ENCODE measurements around the gene PTCD2.
"Not testable (repeated sequence)": the region's sequence is repeated elsewhere in the genome, so short reads cannot be mapped to it uniquely, and the experiment has no call there.

Gene PTCD2

DNA sequence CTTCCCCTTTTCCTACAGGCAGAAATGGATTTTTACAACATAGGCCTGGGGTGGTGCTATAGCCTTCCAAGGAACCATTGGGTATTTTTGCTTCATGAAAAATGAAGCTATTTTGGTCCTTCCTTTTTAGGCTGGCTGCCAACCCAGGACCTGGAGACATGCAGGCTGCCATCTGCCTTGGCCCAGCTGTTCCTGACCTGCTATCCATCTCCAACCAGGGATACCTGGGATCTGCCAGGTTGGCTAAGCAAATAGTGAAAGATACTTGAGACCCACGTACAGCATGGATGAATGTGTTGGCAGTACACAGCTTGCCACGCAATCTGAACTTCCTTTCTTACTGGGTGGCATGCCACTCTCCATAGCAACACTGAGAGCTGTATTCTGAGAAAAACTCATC, 31.2 kb upstream of the PTCD2 start:
- DNase-seq (ENCODE audit: insufficient read length, low spot score), result no peak
- TF ChIP-seq POLR2A (IDR thresholded peaks at IDR 0.05; ENCODE audit: low read depth, low read length), result no peak
- FAIRE-seq, result no peak

DNA sequence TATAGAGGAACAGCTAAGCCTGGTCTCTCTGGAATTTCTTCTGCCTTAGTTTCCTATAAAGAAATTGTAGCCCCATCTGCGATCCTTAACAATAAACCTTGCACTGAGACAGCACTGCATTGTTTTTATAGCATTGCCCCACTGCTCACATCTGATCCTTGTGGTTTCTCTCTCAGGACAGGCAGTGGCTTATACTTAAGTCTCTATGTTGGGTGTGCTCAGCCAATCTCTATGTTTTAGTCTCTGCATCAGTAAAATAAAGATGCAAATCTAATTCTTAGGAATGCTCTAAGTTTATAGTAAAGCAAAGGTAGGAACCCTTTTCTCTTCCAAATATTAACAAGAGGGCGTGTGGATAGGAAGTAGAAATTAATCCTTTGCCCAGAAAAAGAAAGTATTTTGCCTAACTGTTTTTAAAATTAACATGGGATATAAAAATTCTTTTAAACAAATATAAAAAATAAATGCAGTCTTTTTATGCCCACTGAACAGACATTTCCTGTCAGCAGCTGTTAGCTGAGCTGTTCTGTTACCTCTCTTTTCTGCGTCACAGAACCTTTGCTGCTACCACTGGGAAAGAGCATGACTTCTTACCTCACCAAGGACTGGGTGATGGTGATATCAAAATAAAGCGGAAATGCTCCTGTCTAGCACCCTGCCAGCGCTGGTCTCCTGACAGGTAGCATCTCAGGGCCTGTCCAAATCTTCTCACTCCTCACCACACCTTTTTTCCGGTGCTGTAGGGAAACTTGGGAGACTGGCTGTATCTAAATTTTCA, 29.6 kb upstream of the PTCD2 start:
- FAIRE-seq (no peak), DNase-seq (ENCODE audit: insufficient read length, low spot score) (no peak)
- TF ChIP-seq POLR2A (IDR thresholded peaks at IDR 0.05; ENCODE audit: low read depth, low read length), result no peak

DNA sequence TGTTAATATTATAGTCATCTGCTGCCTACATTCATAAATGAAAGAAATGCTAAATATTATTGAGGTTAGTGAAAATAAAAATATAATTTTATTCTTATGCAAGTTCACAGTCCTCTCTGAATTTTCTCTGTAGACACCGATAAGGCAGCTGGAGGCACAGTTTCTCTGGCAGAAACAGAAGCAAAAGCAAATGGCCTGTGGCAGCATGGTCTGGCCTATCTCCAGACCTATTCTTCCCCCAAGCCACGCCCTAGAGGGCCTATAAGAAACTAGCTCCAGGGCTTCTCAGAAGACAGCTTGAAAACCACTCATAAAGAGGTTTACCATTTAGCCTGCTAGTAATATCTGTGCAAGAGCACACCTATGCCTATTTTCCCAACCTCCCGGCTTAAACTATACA, 28.6 kb upstream of the PTCD2 start:
- DNase-seq (ENCODE audit: insufficient read length, low spot score) (no peak), FAIRE-seq (no peak)
- no peak for TF ChIP-seq POLR2A (IDR thresholded peaks at IDR 0.05; ENCODE audit: low read depth, low read length)

DNA sequence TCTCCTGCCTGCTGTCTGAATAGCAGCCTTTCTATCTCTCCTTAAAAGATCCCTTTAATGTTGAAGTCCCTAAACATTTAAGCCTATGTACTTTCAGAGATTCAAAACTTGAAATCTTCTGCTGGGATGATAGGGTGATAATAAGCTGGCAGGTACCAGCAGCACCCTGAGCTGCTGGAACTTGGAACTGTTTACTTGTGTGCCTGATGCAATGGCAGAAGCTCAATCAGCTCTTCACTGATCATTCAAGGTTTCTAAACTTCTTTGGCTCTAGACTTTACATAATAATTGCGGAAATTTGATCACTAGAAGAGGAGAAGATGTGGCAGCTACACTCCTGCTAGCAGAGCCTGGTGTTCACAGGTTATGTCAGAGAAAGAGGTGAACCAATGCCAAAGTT, 27.8 kb upstream of the PTCD2 start:
- FAIRE-seq (no peak), DNase-seq (ENCODE audit: insufficient read length, low spot score) (no peak)
- no peak for TF ChIP-seq POLR2A (IDR thresholded peaks at IDR 0.05; ENCODE audit: low read depth, low read length)

DNA sequence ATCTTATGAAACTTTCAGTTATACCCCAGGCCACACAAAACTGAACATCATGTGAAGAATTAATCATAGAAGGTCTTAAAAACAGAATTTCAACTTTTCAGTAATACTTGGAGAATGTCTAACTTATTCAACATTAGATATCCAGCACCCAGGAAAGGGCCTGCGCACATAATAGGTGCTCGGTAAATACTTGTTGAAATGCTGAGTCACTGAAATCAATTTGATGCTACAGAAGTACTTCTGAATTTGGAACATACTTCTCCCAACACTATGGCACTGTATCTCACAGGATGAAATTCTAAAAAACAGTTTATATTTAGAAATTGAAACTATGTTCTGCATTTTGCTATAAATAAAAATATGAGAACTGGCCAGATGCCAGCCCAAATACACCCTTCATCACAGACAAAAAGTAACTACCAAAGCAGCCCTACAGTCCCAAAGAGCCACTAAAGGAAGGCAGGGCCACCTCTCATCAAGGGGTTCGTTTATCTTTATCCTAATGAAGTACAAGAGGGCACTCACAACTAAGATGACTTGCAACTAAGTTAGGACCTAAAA, 26.6 kb upstream of the PTCD2 start:
- TF ChIP-seq POLR2A (IDR thresholded peaks at IDR 0.05; ENCODE audit: low read depth, low read length), result no peak
- FAIRE-seq (no peak), DNase-seq (ENCODE audit: insufficient read length, low spot score) (no peak)

DNA sequence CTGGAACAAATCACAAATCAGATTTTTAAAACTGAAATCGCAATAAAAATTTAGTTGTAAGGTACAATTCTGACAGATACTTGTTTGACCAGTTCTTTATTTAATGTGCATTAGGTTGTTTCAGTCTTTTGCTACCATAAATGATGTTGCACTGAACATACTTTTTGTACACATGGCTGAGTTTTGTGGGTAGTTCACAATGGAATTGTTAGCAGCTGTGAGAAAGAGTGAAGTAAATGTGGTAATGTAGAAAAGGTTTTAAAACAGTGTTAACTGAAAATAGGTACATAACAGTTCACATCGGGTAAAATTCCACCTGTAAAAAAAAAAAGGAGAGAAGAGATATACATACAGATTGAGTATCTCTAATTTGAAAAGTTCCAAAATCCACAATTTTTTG, 25.7 kb upstream of the PTCD2 start:
- DNase-seq (ENCODE audit: insufficient read length, low spot score) (no peak), FAIRE-seq (peak; percentile 78)
- no peak for TF ChIP-seq POLR2A (IDR thresholded peaks at IDR 0.05; ENCODE audit: low read depth, low read length)

DNA sequence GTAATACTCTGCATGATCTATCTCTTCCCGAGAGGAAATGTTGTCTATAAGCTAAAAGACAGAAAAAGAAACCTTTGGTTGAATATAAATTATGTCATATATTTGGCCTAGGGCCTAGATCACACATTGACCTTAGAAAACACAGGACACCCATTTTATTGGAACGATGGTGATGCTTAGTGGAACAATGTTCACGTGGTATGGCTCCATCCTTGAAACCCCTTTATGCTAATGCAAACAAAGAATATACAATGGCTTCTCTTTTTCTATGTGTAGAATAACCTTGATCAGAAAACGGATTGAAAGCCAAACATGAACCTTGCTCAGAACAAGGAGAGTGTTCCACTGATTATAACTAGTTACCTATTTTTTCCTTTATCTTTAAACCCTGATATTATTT, 24.6 kb upstream of the PTCD2 start:
- no peak for TF ChIP-seq POLR2A (IDR thresholded peaks at IDR 0.05; ENCODE audit: low read depth, low read length)
- DNase-seq (ENCODE audit: insufficient read length, low spot score) (no peak), FAIRE-seq (no peak)

DNA sequence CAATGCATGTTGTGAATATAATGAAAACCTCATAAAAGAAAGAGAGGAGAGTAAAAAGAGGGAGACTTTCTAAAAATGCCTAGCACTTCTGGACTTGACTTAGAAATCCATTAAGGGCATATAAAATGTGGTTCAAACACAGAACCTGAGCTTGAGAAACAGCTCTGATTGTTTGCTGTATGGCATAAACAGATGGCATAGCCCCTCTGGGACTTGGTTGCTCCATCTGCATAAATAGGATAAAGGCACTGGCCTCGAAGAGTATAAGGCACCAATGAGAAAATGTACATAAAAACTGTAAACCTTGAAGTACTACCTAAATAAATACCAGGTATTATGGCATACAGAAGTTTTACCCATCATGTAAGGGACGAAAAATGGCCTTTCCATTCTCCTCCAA, 23.9 kb upstream of the PTCD2 start:
- no peak for DNase-seq (ENCODE audit: insufficient read length, low spot score)
- FAIRE-seq, result peak; percentile 20
- TF ChIP-seq POLR2A (IDR thresholded peaks at IDR 0.05; ENCODE audit: low read depth, low read length), result no peak

DNA sequence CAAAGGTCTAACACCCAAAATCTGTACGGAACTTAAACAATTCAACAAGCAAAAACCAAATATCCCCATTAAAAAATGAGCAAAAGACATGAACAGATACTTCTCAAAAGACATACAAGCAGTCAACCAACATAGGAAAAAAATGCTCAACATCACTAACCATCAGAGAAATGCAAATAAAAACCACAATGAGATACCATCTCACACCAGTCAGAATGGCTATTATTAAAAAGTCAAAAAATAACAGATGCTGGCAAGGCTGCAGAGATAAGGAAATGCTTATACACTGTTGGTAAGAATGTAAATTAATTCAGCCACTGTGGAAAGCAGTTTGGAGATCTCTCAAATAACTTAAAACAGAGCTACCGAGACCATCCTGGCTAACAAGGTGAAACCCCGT, 22.0 kb upstream of the PTCD2 start:
- not testable (repeated sequence) for FAIRE-seq; DNase-seq (ENCODE audit: insufficient read length, low spot score)

DNA sequence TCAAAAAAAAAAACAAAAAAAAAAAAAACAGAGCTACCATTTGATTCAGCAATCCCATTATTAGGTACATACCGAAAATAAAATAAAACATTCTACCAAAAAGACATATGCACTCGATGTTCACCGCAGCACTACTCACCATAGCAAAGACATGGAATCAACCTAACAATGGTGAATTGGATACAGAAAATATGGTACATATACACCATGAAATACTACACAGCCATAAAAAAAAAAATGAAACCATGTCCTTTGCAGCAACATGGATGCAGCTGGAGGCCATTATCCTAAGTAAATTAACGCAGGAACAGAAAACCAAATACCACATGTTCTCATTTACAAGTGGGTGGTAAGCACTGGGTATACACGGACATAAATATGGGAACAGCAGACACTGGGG, 21.5 kb upstream of the PTCD2 start:
- TF ChIP-seq POLR2A (IDR thresholded peaks at IDR 0.05; ENCODE audit: low read depth, low read length), result no peak
- FAIRE-seq (no peak), DNase-seq (ENCODE audit: insufficient read length, low spot score) (no peak)

DNA sequence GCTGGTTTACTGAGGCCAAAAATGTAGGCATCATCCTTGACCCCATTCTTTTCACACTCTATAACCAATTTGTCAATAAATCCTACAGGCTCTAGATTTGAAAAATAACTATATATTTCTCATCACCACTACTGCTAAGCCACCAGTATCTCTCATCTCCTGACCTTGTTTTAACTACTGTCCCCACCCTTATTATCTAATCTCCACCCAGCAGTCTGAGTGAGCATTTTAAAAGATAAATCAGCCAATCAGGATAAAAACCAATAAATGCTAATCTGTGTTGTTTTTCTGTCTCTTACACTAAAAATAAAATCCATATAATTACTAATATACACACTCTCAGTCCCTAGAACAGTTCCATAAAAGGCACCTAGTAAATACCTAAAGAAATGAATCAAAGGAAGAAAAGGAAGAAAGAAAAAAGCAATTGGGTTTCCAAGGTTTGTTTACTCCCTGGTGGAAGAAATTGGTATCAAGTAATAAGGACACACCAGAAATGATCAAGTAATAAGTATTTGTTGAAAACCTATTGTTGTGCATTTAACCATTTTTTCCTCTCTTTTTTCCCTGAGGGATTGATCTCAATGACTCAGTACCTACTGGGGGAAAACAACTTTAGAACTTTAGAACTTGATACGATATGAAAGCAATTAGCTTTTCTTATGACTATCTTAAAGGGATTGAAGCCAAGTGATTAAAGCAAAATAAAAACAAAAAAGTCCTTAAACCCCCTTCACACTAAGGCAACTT, 19.4 kb upstream of the PTCD2 start:
- no peak for DNase-seq (ENCODE audit: insufficient read length, low spot score)
- TF ChIP-seq POLR2A (IDR thresholded peaks at IDR 0.05; ENCODE audit: low read depth, low read length), result no peak
- FAIRE-seq, result no peak

DNA sequence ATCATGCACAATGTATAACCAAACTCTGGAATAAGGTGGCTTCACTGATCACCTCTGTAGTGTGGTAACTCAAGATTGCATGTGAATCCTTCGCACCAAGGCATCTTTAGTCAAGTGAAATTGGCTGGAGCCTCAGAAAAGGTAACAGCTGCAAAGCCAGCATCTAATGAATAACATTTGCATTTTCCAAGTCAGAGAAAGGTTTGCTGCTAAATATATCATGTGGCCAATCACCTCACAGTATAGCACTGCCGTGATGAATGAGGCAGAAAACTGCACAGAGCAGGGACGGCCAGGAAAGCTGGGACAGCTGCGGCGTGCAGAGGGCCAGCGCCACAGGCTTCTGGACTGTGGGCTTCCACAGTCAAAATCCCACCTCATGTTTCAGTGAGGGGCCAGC, 18.6 kb upstream of the PTCD2 start:
- TF ChIP-seq POLR2A (IDR thresholded peaks at IDR 0.05; ENCODE audit: low read depth, low read length), result no peak
- DNase-seq (ENCODE audit: insufficient read length, low spot score), result no peak
- no peak for FAIRE-seq

DNA sequence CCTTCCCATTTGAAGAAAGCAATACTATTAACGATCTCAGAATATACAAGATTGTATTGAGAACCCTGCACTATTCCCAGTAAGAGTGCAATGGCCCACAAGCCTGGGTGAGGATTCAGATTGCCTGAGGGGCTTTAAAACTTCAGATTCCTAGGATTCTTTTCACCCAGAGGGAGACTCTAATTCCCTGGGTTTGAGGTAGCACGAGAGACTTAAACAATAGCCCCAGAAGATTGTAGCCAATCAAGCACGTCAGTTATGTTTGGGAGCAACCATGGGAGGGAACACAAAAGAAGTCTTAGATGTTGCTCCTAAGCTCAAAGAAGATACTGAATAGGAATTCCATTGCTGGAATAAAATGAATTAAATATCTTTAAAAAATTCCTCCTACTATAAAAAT, 18.0 kb upstream of the PTCD2 start:
- TF ChIP-seq POLR2A (IDR thresholded peaks at IDR 0.05; ENCODE audit: low read depth, low read length), result no peak
- DNase-seq (ENCODE audit: insufficient read length, low spot score), result no peak
- FAIRE-seq, result no peak

DNA sequence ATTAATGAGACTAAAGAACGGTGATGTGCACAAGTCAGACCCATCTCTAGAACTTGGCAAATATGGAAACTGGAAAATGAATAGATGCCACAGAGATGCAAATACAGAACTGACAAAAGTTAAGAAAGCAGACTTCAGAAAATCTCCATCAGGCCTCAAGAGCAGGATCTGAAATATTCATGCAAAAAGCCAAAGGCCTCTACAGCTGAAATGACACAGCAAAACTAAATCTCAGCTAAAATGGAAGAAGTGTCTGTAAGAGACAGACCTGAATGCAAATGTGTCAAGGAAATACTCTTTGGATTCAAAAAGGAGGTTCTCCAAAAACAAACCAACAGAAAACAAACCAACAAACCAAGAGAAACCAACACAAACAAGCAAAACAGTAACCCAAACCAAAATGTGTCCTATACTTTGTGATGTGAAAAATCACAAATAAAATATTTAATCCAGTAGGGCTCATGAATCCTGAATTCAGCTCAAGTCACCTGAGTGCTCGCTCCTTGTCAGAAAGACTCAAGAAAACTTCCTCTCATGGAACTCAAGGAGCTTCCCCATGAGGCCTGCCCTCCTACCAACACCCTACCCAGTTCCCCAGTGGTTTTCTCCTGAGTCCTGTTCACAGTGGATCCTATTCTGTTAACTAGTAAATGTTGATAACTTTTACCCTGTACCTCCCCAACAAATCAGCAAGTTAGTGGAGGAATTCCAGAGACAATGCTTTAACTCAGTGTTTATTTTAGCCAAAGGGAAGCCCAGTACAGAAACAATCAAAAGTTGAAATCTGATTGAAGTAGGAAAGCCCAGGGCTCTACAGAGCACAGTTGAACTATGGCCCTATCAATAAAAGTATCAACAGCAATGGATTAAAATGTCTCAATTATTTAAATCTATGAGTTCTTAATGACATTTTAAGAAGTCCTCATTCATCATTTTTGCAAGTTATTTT, 14.7 kb upstream of the PTCD2 start:
- FAIRE-seq (no peak), DNase-seq (ENCODE audit: insufficient read length, low spot score) (no peak)
- TF ChIP-seq POLR2A (IDR thresholded peaks at IDR 0.05; ENCODE audit: low read depth, low read length), result no peak
